ENCODE data around the gene CCT3. TPM values are rescaled to one million over a fixed set of nuclear protein-coding genes. Genes with fewer than 3 reads are reported as not detected.
A peak's percentile ranks its signal among the peaks of the same experiment; 100 is the strongest.

Gene CCT3
- total RNA-seq, 2 experiments from 2014 or later, result 181 to 184 TPM

- Mint-ChIP-seq H3K27me3 (no peaks in the 10 kb centered on the region), H3K4me3 (no peak overlapping the region), H3K36me3 (ENCODE audit: low read depth) (peaks cover 78% of the 10 kb centered on the region), H3K4me1 (peaks cover 15% of the 10 kb centered on the region), H3K27ac (peak overlapping the region; percentile 40), H3K9me3 (no peaks in the 10 kb centered on the region)
- POLR2A ChIA-PET, result interaction anchor here (0.7 to 3.5 kb wide), 3 partner anchors 9 to 22 kb away, joined by 3 to 17 read pairs (median 5); partner anchors contain the start of gene SMG5
- CTCF ChIA-PET, result no interaction called here
- no peak for DNase-seq
Observed at GRCh38 chr1:156260896-156261295, 77.2 kb downstream of the CCT3 start.

GRCh38 chr1:156259805-156260204 lies 78.3 kb downstream of the CCT3 start:
- DNase-seq, result no peak
- H3K27ac Mint-ChIP-seq, result no peak overlapping the region
- no peaks in the 10 kb centered on the region for H3K27me3 Mint-ChIP-seq
- no peaks in the 10 kb centered on the region for H3K9me3 Mint-ChIP-seq
- ChIA-PET CTCF (no interaction called here), POLR2A (interaction anchor here (1.4 to 1.8 kb wide), 3 partner anchors 9 to 23 kb away, joined by 5 to 9 read pairs (median 5); partner anchors contain the start of gene SMG5)
- peaks cover 15% of the 10 kb centered on the region for H3K4me1 Mint-ChIP-seq
- peaks cover 71% of the 10 kb centered on the region for H3K36me3 Mint-ChIP-seq (ENCODE audit: low read depth)
- H3K4me3 Mint-ChIP-seq, result no peak overlapping the region

Other genes starting within 250 kb of the CCT3 start
- gene LMNA, start 223.6 kb downstream of the CCT3 start, total RNA-seq, result 100 to 1,000 TPM in 1 of 2 experiments, 10 to 100 TPM in 1; 93.6 to 101 TPM
- gene SEMA4A, start 184.7 kb downstream of the CCT3 start, total RNA-seq, result 10 to 100 TPM; 20.8 to 21.5 TPM
- 10 to 100 TPM; 27.7 to 36.3 TPM for gene SLC25A44, start 144.2 kb downstream of the CCT3 start, total RNA-seq
- gene PMF1, start 125.3 kb downstream of the CCT3 start, total RNA-seq, result 10 to 100 TPM; 65.5 to 67.7 TPM
- 1 to 10 TPM; 1.5 to 2.7 TPM for gene BGLAP, start 96.1 kb downstream of the CCT3 start, total RNA-seq
- gene PAQR6, start 90.2 kb downstream of the CCT3 start, total RNA-seq, result 1 to 10 TPM; 5.6 to 6.3 TPM
- 10 to 100 TPM; 58.5 to 60.4 TPM for gene SMG5, start 55.5 kb downstream of the CCT3 start, total RNA-seq
- gene TMEM79, start 54.0 kb downstream of the CCT3 start, total RNA-seq, result 1 to 10 TPM; 8.9 to 9.1 TPM
- 10 to 100 TPM; 36.8 to 39.4 TPM for gene GLMP, start 42.6 kb downstream of the CCT3 start, total RNA-seq
- not detected for gene VHLL, start 39.0 kb downstream of the CCT3 start, total RNA-seq
- under 1 TPM in 1 of 2 experiments, not detected in 1; 0.65 TPM for gene TSACC, start 234 bp upstream of the CCT3 start, total RNA-seq
- not detected for gene RHBG, start 30.9 kb upstream of the CCT3 start, total RNA-seq
- 10 to 100 TPM; 49.5 to 52.1 TPM for gene MEF2D, start 162.5 kb upstream of the CCT3 start, total RNA-seq
- 10 to 100 TPM; 18.4 to 19.7 TPM for gene IQGAP3, start 234.3 kb upstream of the CCT3 start, total RNA-seq
- gene TTC24, start 241.4 kb upstream of the CCT3 start, total RNA-seq, result under 1 TPM in 1 of 2 experiments, not detected in 1; 0.38 TPM